B cell (primary cell): ENCODE results near the gene RELCH. TPM values are rescaled to one million over a fixed set of nuclear protein-coding genes. Genes with fewer than 3 reads are reported as not detected.

ENCODE experiments used
- ATAC-seq: fragments of 200-7000 bp; cut with Tn5 transposase; one replicate; pipeline ENCODE4 v1.10.0; 2021; ENCODE audit warnings: low read depth, mild to moderate bottlenecking, moderate number of reproducible peaks, moderate library complexity
- CTCF ChIA-PET: fragments of 350-600 bp; sonication (Branson Sonifier 250); formaldehyde crosslinking; loops from one replicate; lab custom pipeline; 2021; ENCODE audit warnings: antibody characterized with exemption, inconsistent platforms; lab: Charles Lee
- POLR2A ChIA-PET: fragments of 350-600 bp; sonication (Branson Sonifier 250); formaldehyde crosslinking; loops from one replicate; lab custom pipeline; 2021; ENCODE audit warnings: antibody characterized with exemption; lab: Charles Lee
- DNase-seq: peaks from one replicate; pipeline ENCODE4 v3.0.0; 2013
- H2AFZ ChIP-seq: 2 replicates; pipeline ENCODE4 v1.6.1; 2012; ENCODE audit warnings: mild to moderate bottlenecking, low read depth, low read length; ENCODE audit not compliant: insufficient read depth, poor library complexity, severe bottlenecking
- H3K27ac ChIP-seq, 2 donors: 1 replicate in 1 of 2; 2 replicates in 1 of 2; pipeline ENCODE4 v1.5.1; 2012 to 2013; ENCODE audit warnings: low read length in 2 of 2, mild to moderate bottlenecking in 2 of 2, moderate library complexity in 1 of 2
- H3K27me3 ChIP-seq, 4 experiments: fragments of 200-600 bp in 1 of 4; sonication (generic) in 1 of 4; replicated peaks in 1 of 4; 1 replicate in 2 of 4; 2 replicates in 2 of 4; pipeline versions ENCODE4 v1.6.1 to v1.7.0; 2013 to 2016; ENCODE audit warnings: low read length in 3 of 4, mild to moderate bottlenecking in 2 of 4, mixed read lengths in 1 of 4, moderate library complexity in 1 of 4; ENCODE audit not compliant: insufficient read depth in 4 of 4, control insufficient read depth in 3 of 4; ENCODE audit errors: control extremely low read depth in 1 of 4
- H3K36me3 ChIP-seq, 2 experiments: replicated peaks in 1 of 2; 1 replicate in 1 of 2; 2 replicates in 1 of 2; pipeline versions ENCODE4 v1.6.1 to v1.7.1; 2013; ENCODE audit warnings: low read length in 1 of 2; ENCODE audit not compliant: insufficient read depth in 2 of 2, control insufficient read depth in 1 of 2; ENCODE audit errors: control extremely low read depth in 1 of 2, extremely low read depth in 1 of 2
- H3K4me1 ChIP-seq, 2 donors: fragments of 200-600 bp in 1 of 2; sonication (generic) in 1 of 2; 1 replicate in 1 of 2; 2 replicates in 1 of 2; pipeline versions ENCODE4 v1.5.1 to v1.6.1; 2013 to 2017; ENCODE audit warnings: low read length in 2 of 2; ENCODE audit not compliant: control insufficient read depth in 2 of 2, insufficient read depth in 2 of 2
- H3K4me2 ChIP-seq: replicated peaks from 2 replicates; pipeline ENCODE3; 2012; ENCODE audit warnings: mild to moderate bottlenecking, low read depth, low read length; ENCODE audit not compliant: poor library complexity, severe bottlenecking
- H3K4me3 ChIP-seq, 5 experiments: fragments of 200-600 bp in 1 of 5; sonication (generic) in 1 of 5; 1 replicate in 3 of 5; 2 replicates in 2 of 5; pipeline versions ENCODE4 v1.5.1 to v1.7.0; 2011 to 2016; ENCODE audit warnings: low read length in 4 of 5, mild to moderate bottlenecking in 4 of 5, low read depth in 2 of 5, control low read depth in 1 of 5, moderate library complexity in 1 of 5; ENCODE audit not compliant: insufficient read depth in 1 of 5; ENCODE audit errors: control extremely low read depth in 1 of 5, extremely low read depth in 1 of 5
- H3K79me2 ChIP-seq: fragments of 200-600 bp; sonication (generic); one replicate; pipeline ENCODE4 v1.6.0; 2016; ENCODE audit warnings: low read length; ENCODE audit not compliant: control insufficient read depth, insufficient read depth
- H3K9ac ChIP-seq: fragments of 200-600 bp; sonication (generic); 2 replicates; pipeline ENCODE4 v1.6.1; 2017; ENCODE audit warnings: mild to moderate bottlenecking, low read length, moderate library complexity
- H3K9me3 ChIP-seq, 3 donors: one replicate each; pipeline versions ENCODE4 v1.6.1 to v1.7.1; 2013; ENCODE audit warnings: low read length in 2 of 3; ENCODE audit not compliant: control insufficient read depth in 2 of 3, insufficient read depth in 1 of 3; ENCODE audit errors: control extremely low read depth in 1 of 3
- H4K20me1 ChIP-seq: 2 replicates; pipeline ENCODE4 v1.6.0; 2012; ENCODE audit warnings: mild to moderate bottlenecking, low read length; ENCODE audit not compliant: insufficient read depth, control insufficient read depth, poor library complexity, severe bottlenecking
- H3K27ac Mint-ChIP-seq: one replicate; pipeline ENCODE4 v1.8.0; 2021; ENCODE audit warnings: mixed read lengths
- H3K27me3 Mint-ChIP-seq: one replicate; pipeline ENCODE4 v1.8.0; 2021; ENCODE audit warnings: mixed read lengths
- H3K4me1 Mint-ChIP-seq: one replicate; pipeline ENCODE4 v1.8.0; 2021; ENCODE audit warnings: mixed read lengths
- H3K4me3 Mint-ChIP-seq: one replicate; pipeline ENCODE4 v1.8.0; 2021; ENCODE audit warnings: mixed read lengths
- H3K9me3 Mint-ChIP-seq: one replicate; pipeline ENCODE4 v1.8.0; 2022; ENCODE audit warnings: mixed read lengths; ENCODE audit not compliant: insufficient read depth
- CTCF ChIP-seq: fragments of 200-600 bp; IDR thresholded peaks from one replicate; pipeline ENCODE4 v1.8.0; 2022; ENCODE audit warnings: antibody characterized with exemption, mild to moderate bottlenecking
- EZH2 ChIP-seq: IDR thresholded peaks from 2 replicates; pipeline ENCODE4 v1.6.1; 2012; ENCODE audit warnings: borderline replicate concordance, low read depth, mild to moderate bottlenecking, moderate library complexity, low read length; ENCODE audit not compliant: insufficient read depth, poor library complexity, severe bottlenecking
- WGBS: methylation state at CpG from one replicate; pipeline ENCODE4 v1.1.5; 2013; ENCODE audit warnings: missing lambda C conversion rate; ENCODE audit not compliant: insufficient coverage; 5-methylcytosine and 5-hydroxymethylcytosine counted together
- intact Hi-C: fragments of 100-400 bp; cut with micrococcal nuclease; formaldehyde crosslinking; loops from one replicate; pipeline ENCODE4 v1.10.0; 2022
- polyA plus RNA-seq: library from polyadenylated mRNA; depleted of rRNA; stranded (reverse); fragments of >200 nt; gene quantifications from 2 replicates; pipeline ENCODE4 v1.2.3, GENCODE V29; 2012
- total RNA-seq, 2 donors: library from RNA; stranded (reverse); fragments of 120-200 nt in 1 of 2; gene quantifications; 1 replicate in 1 of 2; 2 replicates in 1 of 2; pipeline versions ENCODE4 v1.2.3 to v1.2.4, GENCODE V29; 2013 to 2022

The RELCH gene
- total and polyA plus RNA-seq, 2 donors (not counting 1 experiment from before 2014, with no cell fraction given) = 17.6 to 77.9 TPM

DNA sequence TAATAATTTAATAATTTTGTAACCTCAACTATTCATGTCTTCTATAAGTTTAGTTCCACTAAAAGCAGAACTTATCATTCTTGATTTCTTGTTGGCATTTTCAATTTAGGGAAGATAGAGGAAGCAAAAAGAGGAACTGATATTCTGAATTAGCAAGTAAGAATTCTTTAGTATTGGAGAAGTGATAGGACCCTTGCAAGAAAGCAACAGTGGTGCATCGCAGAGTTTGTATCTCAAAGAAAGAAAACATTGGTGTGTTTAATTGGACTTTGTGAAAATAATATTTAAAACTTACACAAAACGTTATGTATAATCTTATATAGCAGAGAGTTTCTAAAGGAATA, 101.6 kb downstream of the RELCH start:
- Mint-ChIP-seq H3K4me1 (peaks cover 29% of the 10 kb centered on the region), H3K9me3 (no peaks in the 10 kb centered on the region), H3K4me3 (no peak overlapping the region), H3K27me3 (no peaks in the 10 kb centered on the region), H3K27ac (no peak overlapping the region)
- ChIA-PET POLR2A (no interaction called here), CTCF (no interaction called here)
- DNase-seq (peak; percentile 57), ATAC-seq (peak; percentile 80)
- no peaks in the 10 kb centered on the region for H3K79me2 ChIP-seq
- WGBS = no CpG with 5 or more reads among the region's 2 CpGs
- TF ChIP-seq CTCF (no peak), EZH2 (no peak)
- H3K27me3 ChIP-seq = no peaks in the 10 kb centered on the region
- no peaks in the 10 kb centered on the region for H4K20me1 ChIP-seq
- H3K36me3 ChIP-seq = peaks cover 14 to 36% of the 10 kb centered on the region in 2 experiments
- no peak overlapping the region for H3K9ac ChIP-seq
- H3K4me2 ChIP-seq = peak overlapping the region; percentile 42
- intact Hi-C loops = no loop called here
- peak overlapping the region in 1 of 5 experiments; percentile 11 for H3K4me3 ChIP-seq
- peaks cover 6 to 20% of the 10 kb centered on the region in 2 donors for H3K4me1 ChIP-seq
- H3K9me3 ChIP-seq = peaks cover 0 to 1% (median 0%) of the 10 kb centered on the region in 3 donors
- no peak overlapping the region for H2AFZ ChIP-seq
- H3K27ac ChIP-seq = no peak overlapping the region

DNA sequence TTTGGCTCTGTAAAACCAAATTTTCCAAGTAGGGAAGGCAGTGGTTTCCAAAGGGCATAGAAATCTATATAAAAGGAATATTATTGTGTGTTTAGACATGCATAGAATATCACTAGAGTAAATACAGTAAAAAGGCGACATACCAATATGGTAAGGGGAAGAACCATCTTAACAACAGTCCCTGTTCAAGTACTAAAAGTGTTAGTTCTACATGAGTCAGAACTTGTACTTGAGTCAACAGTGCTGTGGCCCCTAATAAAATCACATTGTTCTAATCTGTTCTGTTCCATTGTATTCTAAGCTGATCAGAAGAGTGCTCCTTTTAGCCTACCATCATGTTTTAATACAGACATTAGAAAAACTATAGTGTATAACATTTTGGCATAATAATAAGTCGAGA, 102.0 kb downstream of the RELCH start:
- Mint-ChIP-seq H3K27me3 (no peaks in the 10 kb centered on the region), H3K27ac (no peak overlapping the region), H3K4me1 (peaks cover 29% of the 10 kb centered on the region), H3K9me3 (no peaks in the 10 kb centered on the region), H3K4me3 (no peak overlapping the region)
- Histone ChIP-seq H3K36me3 (peaks cover 14 to 32% of the 10 kb centered on the region in 2 experiments), H3K9ac (no peak overlapping the region), H2AFZ (no peak overlapping the region), H3K79me2 (no peaks in the 10 kb centered on the region), H3K4me2 (peak overlapping the region; percentile 42), H3K4me3 (peak overlapping the region in 1 of 5 experiments; percentile 11), H4K20me1 (no peaks in the 10 kb centered on the region), H3K27me3 (no peaks in the 10 kb centered on the region), H3K27ac (no peak overlapping the region), H3K4me1 (peaks cover 6 to 20% of the 10 kb centered on the region in 2 donors), H3K9me3 (peaks cover 0 to 1% (median 0%) of the 10 kb centered on the region in 3 donors)
- peak; percentile 36 for ATAC-seq
- no CpG with 5 or more reads among the region's 2 CpGs for WGBS
- CTCF ChIA-PET = no interaction called here
- intact Hi-C loops = no loop called here
- POLR2A ChIA-PET = no interaction called here
- TF ChIP-seq EZH2 = no peak
- TF ChIP-seq CTCF = no peak
- no peak for DNase-seq
